ENCODE measurements around the gene LILRB4.

DNA sequence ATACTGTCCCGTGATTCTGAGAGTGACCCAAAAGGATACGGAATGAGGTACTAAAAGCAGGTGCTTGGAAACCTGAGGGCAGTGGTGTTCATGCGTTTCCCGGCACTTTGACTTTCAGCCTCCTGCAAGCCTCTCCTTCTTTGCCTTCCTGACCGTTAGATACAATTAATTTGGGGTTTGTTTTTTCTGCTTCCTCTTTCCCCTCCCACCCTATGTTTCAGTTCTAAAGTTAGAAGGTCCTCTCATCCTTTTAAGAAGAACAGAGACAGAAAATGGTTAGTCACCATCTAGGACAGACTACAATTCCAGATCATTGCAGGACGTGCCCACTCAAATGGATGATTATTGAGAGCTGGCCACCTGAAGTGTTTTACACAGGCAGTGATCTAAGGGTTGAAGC is 1.8 kb upstream of the LILRB4 start:
- TF ChIP-seq EZH2 (IDR thresholded peaks at IDR 0.05; ENCODE audit: low read depth, unreplicated experiment) (no peak), EZH2phosphoT487 (IDR thresholded peaks at IDR 0.05; ENCODE audit: unreplicated experiment) (no peak)
- TF ChIP-seq, protein P1, sequence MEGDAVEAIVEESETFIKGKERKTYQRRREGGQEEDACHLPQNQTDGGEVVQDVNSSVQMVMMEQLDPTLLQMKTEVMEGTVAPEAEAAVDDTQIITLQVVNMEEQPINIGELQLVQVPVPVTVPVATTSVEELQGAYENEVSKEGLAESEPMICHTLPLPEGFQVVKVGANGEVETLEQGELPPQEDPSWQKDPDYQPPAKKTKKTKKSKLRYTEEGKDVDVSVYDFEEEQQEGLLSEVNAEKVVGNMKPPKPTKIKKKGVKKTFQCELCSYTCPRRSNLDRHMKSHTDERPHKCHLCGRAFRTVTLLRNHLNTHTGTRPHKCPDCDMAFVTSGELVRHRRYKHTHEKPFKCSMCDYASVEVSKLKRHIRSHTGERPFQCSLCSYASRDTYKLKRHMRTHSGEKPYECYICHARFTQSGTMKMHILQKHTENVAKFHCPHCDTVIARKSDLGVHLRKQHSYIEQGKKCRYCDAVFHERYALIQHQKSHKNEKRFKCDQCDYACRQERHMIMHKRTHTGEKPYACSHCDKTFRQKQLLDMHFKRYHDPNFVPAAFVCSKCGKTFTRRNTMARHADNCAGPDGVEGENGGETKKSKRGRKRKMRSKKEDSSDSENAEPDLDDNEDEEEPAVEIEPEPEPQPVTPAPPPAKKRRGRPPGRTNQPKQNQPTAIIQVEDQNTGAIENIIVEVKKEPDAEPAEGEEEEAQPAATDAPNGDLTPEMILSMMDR (conservative IDR thresholded peaks at IDR 0.05; ENCODE audit: low read depth in 2 of 2): no peak
